IPS-20b (cell line): ENCODE measurements around the gene MYADML2.

Experiments used
- H3K27ac ChIP-seq: one replicate; pipeline ENCODE4 v1.5.1; 2013; ENCODE audit warnings: low read length
- H3K27me3 ChIP-seq: 2 replicates; pipeline ENCODE4 v1.6.1; 2013; ENCODE audit warnings: mild to moderate bottlenecking, low read length, inconsistent platforms; ENCODE audit not compliant: insufficient read depth
- H3K36me3 ChIP-seq: 2 replicates; pipeline ENCODE4 v1.6.1; 2013; ENCODE audit warnings: low read depth, mild to moderate bottlenecking, inconsistent platforms, low read length, moderate library complexity; ENCODE audit not compliant: insufficient read depth
- H3K4me1 ChIP-seq: 2 replicates; pipeline ENCODE4 v1.6.1; 2013; ENCODE audit warnings: mild to moderate bottlenecking, control low read depth, inconsistent platforms, low read length, moderate library complexity; ENCODE audit not compliant: insufficient read depth
- H3K4me3 ChIP-seq: 2 replicates; pipeline ENCODE4 v1.5.1; 2013; ENCODE audit warnings: mild to moderate bottlenecking, low read length, inconsistent platforms
- H3K9ac ChIP-seq: 2 replicates; pipeline ENCODE4 v1.6.1; 2013; ENCODE audit warnings: low read depth, mild to moderate bottlenecking, inconsistent platforms, low read length, moderate library complexity
- H3K9me3 ChIP-seq: 2 replicates; pipeline ENCODE4 v1.6.1; 2013; ENCODE audit warnings: mild to moderate bottlenecking, low read depth, low read length, inconsistent platforms; ENCODE audit not compliant: insufficient read depth

MYADML2 gene

GRCh38 chr17:81907219-81908145, 39.6 kb downstream of the MYADML2 start:
- 0 out of 2 replicates have a peak, but pooled peaks cover 7% of the 10 kb centered on the region for H3K36me3 ChIP-seq
- H3K9ac ChIP-seq = no peak overlapping the region
- H3K27me3 ChIP-seq = peaks cover 13% of the 10 kb centered on the region
- H3K27ac ChIP-seq = no peak overlapping the region
- no peaks in the 10 kb centered on the region for H3K9me3 ChIP-seq
- H3K4me1 ChIP-seq = no peaks in the 10 kb centered on the region
- H3K4me3 ChIP-seq = no peak overlapping the region

DNA sequence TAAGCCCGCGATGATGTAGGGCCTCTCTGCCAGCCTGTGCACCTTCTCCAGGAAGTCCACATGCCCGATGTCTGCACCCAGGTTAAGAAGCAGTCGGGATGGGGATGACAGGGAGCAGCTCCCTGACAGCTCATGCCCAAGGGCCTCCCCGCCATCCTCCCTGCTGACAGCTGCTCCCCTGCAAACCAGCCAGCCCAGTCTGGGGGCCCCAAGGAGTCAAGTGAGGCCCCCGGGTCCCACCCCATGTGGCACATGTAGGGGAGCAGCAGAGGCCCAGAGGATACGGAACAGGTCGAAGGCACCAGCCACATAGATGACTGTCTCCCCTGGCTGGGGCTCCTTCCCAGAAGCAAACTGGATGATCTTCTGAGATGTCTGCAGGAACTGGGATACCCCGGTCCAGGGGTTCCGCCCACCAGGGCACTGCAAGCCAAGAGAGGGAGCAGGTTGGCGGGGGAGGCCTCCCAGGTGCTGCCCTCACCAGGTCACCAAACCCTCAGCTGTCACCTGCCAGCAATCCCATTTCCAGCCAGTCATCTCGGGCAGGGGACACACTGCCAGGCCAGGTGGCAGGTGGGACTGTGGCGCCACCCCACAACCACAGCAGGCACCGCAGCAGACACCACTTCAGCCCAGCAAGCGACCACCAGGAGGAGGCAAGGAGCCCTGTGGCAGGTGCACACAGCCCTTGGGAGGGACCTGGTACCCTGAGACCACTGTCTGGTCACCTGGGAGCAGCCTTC, 40.4 kb downstream of the MYADML2 start:
- Histone ChIP-seq H3K9me3 (no peaks in the 10 kb centered on the region), H3K27me3 (peaks cover 20% of the 10 kb centered on the region), H3K9ac (no peak overlapping the region), H3K4me3 (no peak overlapping the region), H3K36me3 (0 out of 2 replicates have a peak, but pooled peaks cover 7% of the 10 kb centered on the region), H3K4me1 (no peaks in the 10 kb centered on the region), H3K27ac (no peak overlapping the region)

DNA sequence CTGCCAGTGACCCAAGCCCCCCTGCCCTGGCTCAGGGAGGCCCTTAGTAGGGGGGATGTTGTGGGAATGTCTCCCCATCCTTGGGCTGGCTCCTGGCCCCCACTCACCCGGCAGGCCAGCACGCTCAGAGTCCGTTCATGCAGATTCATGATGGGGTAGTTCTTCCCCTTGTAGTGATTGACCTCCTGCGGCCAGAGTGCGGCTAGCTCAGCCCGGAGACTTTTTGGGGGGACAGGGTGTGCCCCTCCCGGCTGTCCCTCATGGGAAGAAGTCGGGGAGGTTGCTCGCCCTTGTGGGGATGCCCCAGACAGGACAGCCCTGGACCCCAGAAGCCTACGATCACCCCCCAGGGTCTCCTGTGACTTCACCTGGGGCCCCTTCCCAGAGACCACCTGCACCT, 41.0 kb downstream of the MYADML2 start:
- no peak overlapping the region for H3K9ac ChIP-seq
- H3K4me3 ChIP-seq = no peak overlapping the region
- peaks cover 26% of the 10 kb centered on the region for H3K27me3 ChIP-seq
- H3K36me3 ChIP-seq = 0 out of 2 replicates have a peak, but pooled peaks cover 7% of the 10 kb centered on the region
- H3K27ac ChIP-seq = no peak overlapping the region
- H3K4me1 ChIP-seq = no peaks in the 10 kb centered on the region
- H3K9me3 ChIP-seq = no peaks in the 10 kb centered on the region

DNA sequence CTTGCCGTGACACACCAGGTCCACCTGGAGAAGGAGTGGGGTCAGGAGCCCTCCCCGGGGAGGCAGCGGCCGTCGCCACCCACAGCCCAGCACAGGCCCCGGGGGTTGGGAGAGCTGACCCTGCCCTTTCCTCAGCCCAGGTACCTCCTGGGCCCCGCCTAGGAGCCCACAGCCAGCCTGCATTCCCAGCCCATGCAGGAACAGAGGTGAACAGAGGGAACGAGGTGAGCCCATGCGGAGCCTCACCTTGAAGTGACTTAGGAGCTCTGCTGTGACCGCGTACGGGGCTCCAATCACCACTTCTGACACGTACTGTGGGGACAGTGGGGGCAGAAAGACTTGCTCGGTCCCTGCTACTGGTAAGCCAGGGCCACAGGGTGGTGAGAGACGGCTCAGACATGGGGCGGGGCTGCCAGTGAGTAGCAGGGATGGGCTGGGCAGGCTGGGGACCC, 41.6 kb downstream of the MYADML2 start:
- Histone ChIP-seq H3K27ac (no peak overlapping the region), H3K36me3 (0 out of 2 replicates have a peak, but pooled peaks cover 7% of the 10 kb centered on the region), H3K9me3 (no peaks in the 10 kb centered on the region), H3K9ac (no peak overlapping the region), H3K27me3 (peaks cover 29% of the 10 kb centered on the region), H3K4me3 (no peak overlapping the region), H3K4me1 (no peaks in the 10 kb centered on the region)

DNA sequence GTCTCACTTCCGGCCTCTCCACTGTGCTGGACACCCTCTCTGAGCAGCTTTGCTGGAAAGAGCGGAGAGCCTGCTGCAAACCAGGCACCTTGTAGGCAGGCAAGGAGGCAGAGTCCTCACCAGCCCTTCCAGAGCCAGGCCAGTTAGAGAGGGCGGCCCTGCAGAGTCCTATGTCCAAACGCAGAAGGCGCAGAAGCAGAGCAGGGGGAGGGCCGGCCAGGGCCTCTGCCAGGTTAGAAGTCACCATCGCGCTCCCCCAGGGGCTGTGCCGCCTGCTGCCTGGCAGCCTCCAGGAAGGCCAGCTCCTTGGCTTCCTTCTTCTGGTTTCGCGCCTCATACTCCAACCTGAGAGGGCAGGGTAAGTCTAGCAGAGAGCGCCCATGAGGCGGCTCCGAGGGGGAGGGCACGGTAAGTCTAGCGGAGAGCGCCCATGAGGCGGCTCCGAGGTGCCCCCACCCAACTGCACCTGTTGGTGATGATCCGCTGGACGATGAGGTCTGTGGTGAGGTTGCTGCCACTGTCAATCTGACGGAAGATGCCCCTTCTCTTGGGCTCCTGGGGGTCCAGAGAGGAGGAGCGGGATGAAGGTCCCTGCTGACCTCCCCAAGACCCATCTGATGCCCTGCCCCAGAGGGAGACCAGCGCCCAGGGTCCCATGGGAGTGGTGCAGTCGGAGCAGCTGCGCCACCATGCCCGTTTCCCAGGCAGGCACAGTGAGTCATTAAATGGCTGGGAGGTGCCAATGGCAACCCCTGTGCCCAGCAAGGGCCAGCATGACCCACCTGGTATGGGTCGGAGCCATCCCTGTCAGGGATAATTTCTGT, 42.2 kb downstream of the MYADML2 start:
- H3K4me3 ChIP-seq = no peak overlapping the region
- no peak overlapping the region for H3K27ac ChIP-seq
- H3K9ac ChIP-seq = no peak overlapping the region
- no peaks in the 10 kb centered on the region for H3K9me3 ChIP-seq
- peaks cover 11% of the 10 kb centered on the region; the same call in 1 of the 2 replicates for H3K36me3 ChIP-seq
- peaks cover 28% of the 10 kb centered on the region for H3K27me3 ChIP-seq
- no peaks in the 10 kb centered on the region for H3K4me1 ChIP-seq

DNA sequence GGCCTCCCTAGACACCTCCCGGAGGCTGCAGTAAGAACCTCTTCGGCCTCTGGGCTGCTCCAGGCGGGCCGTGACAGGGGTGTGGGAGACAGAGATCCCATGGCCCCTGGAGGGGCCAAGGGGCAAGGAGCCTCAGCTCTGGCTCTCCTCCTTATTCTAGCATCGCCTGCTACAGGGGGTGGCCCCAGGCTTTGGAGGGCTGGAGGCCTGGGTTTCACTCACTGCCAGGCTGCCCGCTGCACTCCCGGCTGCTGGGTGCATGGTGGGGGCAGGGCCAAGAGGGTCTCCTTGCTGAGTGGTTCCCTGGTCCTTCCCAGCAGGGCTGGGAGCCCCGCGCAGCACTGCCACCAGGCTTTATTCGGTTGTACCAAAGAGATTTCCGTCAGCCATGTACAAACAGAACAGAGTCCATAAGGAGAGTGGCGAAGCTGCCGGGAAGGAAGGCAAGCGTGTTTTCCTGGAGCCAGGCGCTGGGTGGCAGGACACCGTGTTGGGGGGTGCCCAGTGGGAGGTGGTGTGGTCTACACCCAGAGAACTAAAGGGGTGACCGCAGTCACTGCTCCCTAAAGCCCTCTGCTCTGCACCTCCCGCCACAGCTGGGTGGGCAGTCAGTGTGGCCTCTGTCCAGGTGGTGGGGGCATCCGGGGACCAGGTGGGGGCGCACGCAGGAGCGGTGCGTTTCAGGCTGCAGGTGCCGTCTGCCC, 43.0 kb downstream of the MYADML2 start:
- no peak overlapping the region for H3K27ac ChIP-seq
- H3K9ac ChIP-seq = no peak overlapping the region
- H3K36me3 ChIP-seq = peaks cover 18% of the 10 kb centered on the region; the same call in 1 of the 2 replicates
- H3K27me3 ChIP-seq = peaks cover 28% of the 10 kb centered on the region
- no peaks in the 10 kb centered on the region for H3K4me1 ChIP-seq
- H3K9me3 ChIP-seq = no peaks in the 10 kb centered on the region
- H3K4me3 ChIP-seq = no peak overlapping the region

GRCh38 chr17:81903415-81903831, 43.6 kb downstream of the MYADML2 start:
- Histone ChIP-seq H3K9ac (no peak overlapping the region), H3K9me3 (no peaks in the 10 kb centered on the region), H3K36me3 (peaks cover 24% of the 10 kb centered on the region), H3K27me3 (peaks cover 28% of the 10 kb centered on the region), H3K4me3 (no peak overlapping the region), H3K4me1 (no peaks in the 10 kb centered on the region), H3K27ac (no peak overlapping the region)

DNA sequence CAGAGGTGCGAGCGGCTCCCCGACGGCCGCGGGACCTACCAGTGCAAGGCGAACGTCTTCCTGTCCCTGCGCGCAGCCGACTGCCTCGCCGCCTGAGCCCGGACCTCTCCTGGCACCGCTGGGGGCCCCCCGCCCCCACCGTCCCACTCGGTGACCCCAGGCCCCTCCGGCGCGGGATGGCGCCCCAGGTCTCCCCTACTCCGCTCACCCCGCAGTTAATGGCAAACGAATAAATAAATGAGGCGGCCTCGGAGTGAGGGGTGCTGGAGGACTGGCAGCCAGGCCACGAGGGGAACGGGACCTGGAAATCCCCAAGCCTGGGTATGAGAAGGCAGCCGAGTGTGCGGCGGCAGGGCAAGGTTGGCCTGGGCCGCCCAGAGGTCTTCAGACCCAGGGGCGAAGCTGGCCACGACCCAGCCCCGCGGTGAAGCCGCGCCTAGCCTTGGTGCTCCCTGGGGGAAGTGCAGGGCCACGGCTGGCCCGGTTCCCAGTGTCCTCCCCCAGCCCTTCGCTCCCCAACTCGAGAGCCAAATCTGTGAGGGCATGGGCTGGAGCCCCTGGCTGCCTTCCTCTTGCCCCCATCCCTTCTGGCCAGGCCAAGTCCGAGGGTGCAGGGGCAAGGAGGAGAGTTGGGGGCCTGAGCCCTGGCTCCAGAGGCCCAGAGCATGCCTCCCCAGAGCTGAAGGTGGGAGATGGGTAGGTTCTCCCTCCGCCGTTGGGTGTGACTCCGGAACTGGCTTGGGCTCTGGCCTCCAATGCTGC, 44.2 kb downstream of the MYADML2 start:
- peak overlapping the region; percentile 46; the same call in 1 of the 2 replicates for H3K4me3 ChIP-seq
- no peak overlapping the region for H3K27ac ChIP-seq
- peaks cover 29% of the 10 kb centered on the region for H3K36me3 ChIP-seq

DNA sequence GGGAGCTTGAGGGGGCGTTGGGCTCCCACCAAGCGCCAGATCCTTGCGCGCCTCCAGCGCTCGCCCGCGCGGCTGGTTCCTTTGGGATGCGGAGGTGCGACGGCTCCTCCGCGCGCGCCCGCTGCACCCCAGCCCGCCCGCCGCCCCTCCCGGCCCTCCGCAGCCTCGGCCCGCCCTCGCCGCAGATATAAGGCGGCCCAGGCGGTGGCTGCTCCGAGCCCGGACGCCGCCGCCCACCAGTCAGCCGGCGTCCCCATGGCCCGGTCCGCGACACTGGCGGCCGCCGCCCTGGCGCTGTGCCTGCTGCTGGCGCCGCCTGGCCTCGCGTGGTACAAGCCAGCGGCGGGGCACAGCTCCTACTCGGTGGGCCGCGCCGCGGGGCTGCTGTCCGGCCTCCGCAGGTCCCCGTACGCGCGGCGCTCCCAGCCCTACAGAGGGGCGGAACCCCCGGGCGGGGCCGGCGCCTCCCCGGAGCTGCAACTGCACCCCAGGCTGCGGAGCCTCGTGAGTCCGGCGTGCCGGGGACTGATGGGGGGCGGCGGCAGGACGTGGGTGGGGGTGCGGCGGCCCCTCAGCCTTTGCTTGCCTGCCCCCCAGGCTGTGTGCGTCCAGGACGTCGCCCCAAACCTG, 44.9 kb downstream of the MYADML2 start, which contains the start of gene NPB:
TSS of gene NPB (plus strand) at position 216 of the 630 bp plus-strand sequence. CDS start at position 256, 40 bp downstream.
- peak within 1 kb of the TSS; percentile 46; the same call in 1 of the 2 replicates for H3K4me3 ChIP-seq
- H3K27ac ChIP-seq = no peak within 1 kb of the TSS
- H3K4me1 ChIP-seq = no peaks in the 10 kb centered on the region
- no peaks in the 10 kb centered on the region for H3K9me3 ChIP-seq
- H3K9ac ChIP-seq = no peak within 1 kb of the TSS
- H3K27me3 ChIP-seq = peaks cover 28% of the 10 kb centered on the region
- peaks cover 30% of the 10 kb centered on the region for H3K36me3 ChIP-seq

More for the DNA sequence above, 44.2 kb downstream of the MYADML2 start:
- H3K9me3 ChIP-seq = no peaks in the 10 kb centered on the region
- H3K9ac ChIP-seq = no peak overlapping the region
- no peaks in the 10 kb centered on the region for H3K4me1 ChIP-seq
- H3K27me3 ChIP-seq = peaks cover 28% of the 10 kb centered on the region
